Raji (cell line): ENCODE data around the gene RAB4A.

Experiments
- POLR2A ChIP-seq: IDR thresholded peaks from 2 replicates; pipeline ENCODE4 v1.6.1; 2011; ENCODE audit warnings: low read depth, low read length, control low read depth; ENCODE audit not compliant: insufficient read depth

Gene RAB4A

DNA sequence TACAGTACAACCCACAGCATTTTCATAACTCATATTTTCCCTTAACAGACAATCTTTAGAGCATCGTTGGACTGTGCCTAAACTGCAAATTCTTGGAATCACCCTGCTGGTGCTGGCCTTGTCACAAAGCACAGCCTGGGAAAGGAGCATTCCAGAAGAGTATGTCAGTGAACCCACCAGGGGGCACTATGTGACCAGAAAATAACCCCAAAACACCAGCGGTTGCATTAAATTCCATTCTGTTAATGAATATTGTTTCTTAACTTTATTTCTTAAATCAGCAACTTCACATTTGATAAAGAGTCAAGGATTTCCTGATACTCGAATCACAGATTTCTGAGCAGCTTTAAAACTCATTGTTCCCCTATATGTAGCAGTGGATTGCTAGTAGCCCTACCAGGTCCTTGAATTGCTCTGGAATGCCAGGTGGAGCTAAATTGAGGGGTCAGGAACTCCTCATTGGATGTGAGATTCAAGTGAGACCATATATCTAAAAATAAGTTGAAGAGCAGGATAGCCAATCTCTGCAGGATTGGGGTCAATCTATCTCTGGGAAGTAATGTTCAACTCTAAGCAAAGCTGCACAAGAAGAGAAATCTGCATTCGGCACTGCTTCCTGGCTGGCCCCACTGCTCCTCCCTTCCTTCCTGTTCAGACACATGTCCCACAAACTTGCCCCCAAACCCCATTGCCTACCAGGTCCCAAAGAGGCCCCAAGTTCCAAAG, 12.7 kb upstream of the RAB4A start:
- TF ChIP-seq POLR2A = no peak

DNA sequence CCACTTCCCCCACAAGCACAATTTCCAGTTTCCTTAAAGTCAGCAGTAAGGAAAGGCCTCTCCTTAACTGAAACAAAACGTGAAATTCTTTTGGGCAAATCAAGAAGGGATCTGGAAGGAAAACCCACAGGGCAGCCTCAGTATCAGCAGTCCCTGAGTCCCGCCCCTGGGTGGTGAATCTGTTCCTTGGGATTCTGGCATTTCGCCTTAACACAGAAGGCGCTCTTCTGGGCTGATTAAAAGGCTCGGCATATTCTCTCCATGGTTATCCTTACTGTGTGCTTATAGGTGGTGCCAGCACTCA, 12.2 kb upstream of the RAB4A start:
- TF ChIP-seq POLR2A = no peak

DNA sequence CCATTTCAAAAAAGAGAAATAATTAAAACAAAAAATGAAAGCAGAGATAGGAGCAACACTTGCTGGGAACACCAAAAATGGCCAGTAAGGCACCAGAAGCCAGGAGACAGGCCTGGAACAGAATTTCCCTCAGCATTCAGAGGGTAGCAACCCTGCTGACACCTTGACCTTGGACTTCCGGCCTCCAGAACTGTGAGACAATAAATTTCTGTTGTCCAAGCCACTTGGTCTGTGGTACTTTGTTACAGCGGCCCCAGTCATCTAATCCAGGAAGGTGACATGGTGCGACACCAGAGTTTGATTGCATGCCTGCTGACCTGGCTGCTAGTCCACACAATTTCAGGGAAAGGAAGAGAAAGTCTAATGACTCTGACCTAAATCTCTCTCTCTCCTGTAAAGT, 10.6 kb upstream of the RAB4A start:
- TF ChIP-seq POLR2A = no peak

DNA sequence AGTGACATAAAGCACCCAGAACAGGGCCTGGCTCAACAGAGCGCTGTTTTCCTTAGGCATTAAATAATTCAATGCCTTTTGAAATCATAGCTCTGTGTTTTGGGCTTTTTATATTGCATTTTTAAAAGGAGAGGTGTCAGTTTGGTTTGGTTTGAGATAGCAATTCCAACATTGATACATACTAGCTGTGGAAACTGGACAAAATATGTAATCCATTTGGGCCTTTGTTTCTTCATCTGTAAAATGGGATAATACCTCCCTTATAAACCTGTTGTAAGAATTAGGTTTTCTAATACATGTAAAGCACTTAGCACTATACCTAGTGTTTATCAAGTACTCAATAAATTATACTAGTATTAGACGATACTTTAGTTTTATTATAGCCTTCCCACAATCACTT, 8.7 kb upstream of the RAB4A start:
- no peak for TF ChIP-seq POLR2A

DNA sequence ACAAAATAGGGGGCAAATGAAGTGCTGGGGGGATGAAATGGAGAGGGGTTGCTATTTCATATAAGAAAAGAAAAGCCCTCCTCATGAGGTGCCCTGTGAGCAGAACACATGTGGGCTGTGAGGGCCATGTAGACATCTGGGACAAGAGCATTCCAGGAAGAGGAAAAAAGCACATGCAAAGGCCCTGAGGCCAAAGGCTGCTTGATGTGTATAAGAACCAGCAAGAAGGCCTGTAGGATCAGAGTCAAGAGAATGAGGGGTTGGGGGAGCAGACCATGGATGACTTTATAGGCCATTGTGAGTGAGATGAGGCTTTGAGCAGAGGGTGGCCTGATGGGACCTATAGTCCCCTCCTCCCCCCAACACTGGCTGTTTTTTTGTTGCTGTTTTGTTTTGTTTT, 7.7 kb upstream of the RAB4A start:
- TF ChIP-seq POLR2A = no peak

DNA sequence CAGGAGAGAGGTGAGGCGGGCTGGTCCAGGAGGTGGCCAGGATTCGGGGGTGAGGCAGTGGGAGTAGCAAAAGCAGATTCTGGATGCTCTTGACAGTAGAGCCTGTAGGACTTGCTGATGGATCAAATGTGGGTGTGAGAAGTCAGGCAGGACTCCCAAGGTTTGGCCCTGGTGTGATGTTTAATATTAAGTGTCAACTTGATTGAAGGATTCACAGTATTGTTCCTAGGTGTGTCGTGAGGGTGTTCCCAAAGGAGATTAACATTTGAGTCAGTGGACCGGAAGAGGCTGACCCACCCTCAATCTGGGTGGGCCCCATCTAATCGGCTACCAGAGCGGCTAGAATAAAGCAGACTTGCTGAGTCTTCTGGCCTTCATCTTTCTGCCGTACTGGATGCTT, 6.8 kb upstream of the RAB4A start:
- TF ChIP-seq POLR2A = no peak

DNA sequence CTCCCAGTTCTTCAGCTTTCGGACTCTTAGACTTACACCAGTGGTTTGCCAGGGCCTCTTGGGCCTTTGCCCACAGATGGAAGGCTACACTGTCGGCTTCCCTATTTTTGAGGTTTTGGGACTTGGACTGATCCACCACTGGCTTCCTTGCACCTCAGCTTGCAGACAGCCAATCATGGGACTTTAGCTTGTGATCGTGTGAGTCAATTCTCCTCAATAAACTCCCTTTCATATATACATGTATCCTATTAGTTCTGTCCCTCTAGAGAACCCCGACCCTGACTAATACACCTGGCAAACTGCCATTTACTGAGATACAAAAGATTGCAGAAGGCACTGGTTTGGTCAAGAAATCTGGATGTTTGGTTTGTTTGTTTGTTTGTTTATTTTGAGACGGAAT, 6.4 kb upstream of the RAB4A start:
- TF ChIP-seq POLR2A = no peak

DNA sequence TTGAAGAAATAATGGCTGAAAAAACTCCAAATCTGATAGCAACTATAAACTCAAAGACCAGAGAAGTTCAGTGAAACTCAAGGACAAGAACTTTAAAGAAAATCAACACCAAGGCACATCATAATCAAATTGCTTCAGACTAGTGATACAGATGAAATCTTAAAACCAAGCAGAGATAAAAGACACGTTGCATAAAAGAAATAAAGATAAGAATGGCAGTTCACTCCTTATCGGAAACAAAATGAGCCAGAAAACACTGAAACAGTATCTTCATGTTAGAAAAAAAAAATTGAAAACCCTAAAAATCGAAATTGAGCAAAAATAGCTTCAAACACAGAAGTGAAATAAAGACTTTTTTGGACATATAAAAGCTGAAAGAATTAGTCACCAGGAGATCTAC, 4.6 kb upstream of the RAB4A start:
- no peak for TF ChIP-seq POLR2A

DNA sequence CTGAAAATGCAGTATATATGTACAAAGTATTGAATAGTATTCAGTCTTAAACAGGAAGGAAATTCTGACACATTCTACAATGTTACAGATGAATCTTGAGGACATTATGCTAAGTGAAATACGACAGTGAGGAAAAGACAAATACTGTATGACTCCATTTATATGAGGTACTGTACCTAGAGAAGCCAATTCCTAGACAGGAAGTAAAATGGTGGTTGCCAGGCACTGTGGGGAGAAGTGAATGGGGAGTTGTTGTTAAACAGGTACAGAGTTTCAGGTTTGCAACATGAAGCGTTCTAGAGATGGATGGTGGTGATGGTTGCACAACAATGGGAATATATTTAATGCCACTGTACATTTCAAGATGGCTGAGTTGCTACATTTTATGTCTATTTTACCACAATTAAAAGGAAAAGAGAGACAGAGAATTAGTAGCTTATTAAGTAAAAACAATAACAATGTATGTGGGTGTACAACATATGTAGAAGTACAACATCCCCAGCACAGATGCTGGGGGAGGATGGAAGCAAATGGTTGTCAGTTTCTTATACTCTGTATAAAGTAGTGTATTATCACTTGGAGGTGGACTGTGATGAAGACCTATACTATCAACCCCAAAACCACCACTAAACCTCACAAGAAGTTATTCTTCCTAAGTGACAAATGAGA, 3.9 kb upstream of the RAB4A start:
- TF ChIP-seq POLR2A = no peak

DNA sequence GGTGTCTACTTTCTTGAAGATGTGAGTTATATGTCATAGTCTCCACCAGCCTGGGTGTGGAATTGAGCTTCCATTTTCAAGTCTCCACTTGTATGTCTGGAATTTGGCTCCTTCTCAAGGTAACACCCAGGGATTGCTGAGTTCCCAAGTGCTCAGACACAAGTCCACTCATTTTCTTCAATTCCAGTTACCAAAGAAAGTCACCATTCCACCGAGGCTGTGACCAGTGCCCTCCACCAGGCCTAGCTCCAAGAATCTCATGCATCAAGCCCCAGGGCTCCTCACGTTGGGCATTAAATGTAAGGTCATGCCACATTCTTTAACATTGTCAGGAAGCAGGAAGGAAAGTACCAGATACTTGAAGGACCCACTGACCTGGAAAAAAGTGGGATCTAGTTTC, 2.4 kb upstream of the RAB4A start:
- TF ChIP-seq POLR2A = no peak

DNA sequence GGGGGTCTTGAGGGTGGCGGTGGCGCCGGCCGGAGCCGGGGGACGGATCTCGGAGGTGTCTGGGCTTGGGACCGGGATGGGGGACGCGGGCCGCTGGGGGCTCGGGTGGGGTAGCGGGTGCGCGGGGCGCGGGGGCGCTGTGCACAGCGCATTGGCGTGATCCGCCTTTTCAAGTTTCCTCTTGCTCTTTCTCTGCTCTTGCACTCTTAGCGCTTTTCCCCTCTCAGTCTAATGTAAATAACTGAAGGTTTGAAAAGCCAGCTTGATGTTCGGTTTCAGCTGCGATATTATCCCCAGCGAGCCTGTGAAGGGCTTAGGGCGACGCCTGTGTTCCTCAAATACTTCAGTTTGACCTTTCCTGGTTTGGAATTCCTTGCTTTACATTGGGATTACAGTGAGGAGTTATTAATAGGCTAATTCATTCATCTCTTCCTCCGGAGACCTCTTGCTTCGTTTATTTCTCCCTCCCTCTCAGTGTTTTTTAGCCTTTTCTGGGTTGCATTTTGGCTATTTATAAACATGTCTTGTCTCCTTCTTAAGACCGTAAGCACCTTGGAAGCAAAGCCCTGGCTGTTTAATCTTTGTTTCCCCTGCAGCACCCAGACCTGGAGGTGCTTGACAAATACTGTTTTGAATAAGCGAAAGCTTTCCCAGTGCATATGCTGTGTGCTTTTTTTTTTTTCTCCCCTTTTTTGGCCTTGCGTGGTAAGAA, 693 bp downstream of the RAB4A start:
- TF ChIP-seq POLR2A = no peak

DNA sequence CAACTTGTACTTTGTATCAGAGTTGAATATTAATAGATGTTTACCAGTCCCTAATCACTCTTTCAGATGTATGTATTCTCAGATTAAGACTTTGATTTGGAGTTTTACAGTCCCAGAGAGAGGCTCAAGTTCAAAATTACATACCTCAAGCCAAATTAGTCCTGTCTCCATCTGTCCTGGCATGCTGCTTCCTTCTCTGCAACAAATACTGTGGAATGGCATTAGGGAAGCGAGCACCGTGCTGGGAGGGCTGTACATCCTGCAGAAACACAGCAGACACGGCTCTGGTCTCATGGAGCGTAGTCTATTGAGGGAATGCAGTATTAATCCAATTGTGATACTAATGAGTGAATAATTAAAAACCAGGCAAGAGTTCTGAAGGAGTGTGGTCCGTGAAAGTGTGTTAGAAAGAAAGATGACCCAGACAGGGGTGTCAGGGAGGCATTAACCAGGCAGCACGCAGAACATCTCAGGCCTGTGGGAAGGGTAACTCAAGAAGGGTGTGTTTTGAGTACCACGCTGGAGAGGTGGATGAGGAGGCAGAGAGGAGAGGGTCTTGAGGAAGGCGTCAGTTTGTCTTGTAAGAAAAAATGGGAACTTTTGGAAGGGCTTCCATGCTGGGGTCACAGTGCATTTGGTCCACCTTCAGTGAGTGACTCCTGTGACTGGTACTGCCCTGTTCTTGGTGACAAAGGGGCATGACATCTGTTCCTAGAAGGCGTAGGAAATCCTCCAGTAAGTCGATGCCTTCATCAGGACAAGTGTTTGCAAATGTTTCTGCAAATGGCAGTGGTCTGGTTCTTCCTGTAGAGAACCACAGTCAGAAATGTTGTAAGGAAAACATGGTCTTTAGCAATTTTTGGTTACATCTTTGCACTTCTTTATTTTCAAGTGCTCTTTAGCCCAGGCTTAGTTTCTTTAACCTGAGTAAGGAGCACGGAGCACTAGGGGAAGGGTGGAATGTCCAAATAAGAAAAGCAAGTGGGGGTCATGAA, 1.6 kb downstream of the RAB4A start:
- no peak for TF ChIP-seq POLR2A

DNA sequence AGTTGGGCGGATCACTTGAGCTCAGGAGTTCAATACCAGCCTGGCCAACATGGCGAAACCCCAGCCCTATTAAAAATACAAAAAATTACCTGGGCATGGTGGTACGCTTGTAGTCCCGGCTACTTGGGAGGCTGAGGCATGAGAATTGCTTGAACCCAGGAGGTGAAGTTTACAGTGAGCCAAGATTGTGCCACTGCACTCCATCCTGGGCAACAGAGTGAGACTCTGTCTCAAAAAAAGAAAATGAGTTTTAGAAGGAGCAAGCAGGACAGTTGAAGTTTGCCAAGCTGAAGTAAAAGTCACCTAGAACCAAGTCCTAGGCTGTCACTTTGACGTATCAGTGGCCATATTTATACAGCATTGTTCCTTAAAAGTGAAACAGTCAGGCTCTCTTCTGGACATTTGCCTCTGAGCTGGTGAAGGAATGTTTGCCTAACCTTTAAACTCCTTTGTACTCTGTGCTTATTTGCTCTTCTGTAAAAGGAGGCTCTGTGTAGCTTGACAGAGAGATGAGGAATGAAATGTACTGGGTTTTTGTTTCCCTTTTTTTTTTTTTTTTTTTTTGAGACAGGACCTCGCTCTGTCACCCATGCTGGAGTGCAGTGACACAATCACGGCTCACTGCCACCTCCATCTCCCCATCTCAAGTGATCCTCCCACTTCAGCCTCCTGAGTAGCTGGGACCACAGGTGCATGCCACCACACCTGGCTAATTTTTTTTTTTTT, 2.8 kb downstream of the RAB4A start:
- TF ChIP-seq POLR2A = no peak

DNA sequence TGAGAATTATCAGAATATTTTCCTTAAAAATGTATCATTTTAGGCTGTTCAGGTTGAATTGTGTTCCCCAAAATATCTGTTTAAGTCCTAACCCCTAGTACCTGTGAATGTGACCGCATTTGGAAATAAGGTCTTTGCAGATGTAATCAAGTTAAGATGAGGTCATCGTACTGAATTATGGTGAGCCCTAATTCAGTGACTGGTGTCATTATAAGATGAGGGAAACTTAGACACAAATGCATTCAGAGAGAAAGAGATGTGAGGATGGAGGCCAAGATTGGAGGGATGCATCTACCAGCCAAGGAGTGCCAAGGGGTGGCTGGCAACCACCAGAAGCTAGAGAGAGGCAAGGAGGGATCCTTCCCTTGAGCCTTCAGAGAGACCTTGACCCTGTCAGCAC, 4.1 kb downstream of the RAB4A start:
- TF ChIP-seq POLR2A = no peak
